ENCODE data around the gene LRRC23.

DNA sequence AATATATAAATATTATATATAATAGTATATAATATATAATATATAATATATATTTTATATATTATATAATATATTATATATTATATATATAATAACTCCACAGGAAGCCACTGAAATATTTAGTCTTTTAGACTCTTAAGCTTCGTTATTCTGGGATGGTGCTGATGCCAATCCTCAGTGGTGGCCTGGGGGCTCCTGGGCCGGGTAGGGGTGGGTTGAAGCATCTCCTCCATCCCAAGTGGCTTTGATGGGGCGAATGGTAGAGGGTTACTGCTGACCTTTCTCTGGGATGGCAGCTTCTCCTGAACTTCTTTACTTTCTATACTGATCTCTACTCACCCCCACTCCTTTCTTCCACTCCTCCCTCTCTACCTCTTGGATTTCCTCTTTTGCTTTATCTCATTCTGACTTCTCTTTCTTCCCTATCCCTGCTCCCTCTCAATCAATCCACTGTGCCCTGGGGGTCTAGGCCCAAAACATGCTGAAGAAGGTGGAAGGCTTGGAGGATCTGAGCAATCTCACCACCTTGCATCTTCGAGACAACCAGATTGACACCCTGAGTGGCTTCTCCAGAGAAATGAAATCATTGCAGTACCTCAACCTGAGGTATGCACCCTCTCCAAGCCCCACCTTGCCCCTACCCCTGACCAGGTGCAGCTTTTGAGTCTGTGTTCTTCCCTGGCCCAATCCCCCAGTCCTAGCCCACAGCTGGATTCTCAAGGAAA, 5.0 kb downstream of the LRRC23 start:
- TF ChIP-seq, protein P1, sequence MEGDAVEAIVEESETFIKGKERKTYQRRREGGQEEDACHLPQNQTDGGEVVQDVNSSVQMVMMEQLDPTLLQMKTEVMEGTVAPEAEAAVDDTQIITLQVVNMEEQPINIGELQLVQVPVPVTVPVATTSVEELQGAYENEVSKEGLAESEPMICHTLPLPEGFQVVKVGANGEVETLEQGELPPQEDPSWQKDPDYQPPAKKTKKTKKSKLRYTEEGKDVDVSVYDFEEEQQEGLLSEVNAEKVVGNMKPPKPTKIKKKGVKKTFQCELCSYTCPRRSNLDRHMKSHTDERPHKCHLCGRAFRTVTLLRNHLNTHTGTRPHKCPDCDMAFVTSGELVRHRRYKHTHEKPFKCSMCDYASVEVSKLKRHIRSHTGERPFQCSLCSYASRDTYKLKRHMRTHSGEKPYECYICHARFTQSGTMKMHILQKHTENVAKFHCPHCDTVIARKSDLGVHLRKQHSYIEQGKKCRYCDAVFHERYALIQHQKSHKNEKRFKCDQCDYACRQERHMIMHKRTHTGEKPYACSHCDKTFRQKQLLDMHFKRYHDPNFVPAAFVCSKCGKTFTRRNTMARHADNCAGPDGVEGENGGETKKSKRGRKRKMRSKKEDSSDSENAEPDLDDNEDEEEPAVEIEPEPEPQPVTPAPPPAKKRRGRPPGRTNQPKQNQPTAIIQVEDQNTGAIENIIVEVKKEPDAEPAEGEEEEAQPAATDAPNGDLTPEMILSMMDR (conservative IDR thresholded peaks at IDR 0.05 in 1 of 2, IDR thresholded peaks at IDR 0.05 in 1 of 2; ENCODE audit: low read depth in 1 of 2, low read length in 2 of 2), result no peak
- TF ChIP-seq EZH2 (IDR thresholded peaks at IDR 0.05; ENCODE audit: low read length, missing control alignments), result no peak

Measured in fibroblast of lung (primary cell).